Endothelial cell of umbilical vein (primary cell): ENCODE measurements around the gene C7.

ENCODE experiments used
- CTCF ChIP-seq, 2 donors: IDR thresholded peaks; 1 replicate in 1 of 2; 2 replicates in 1 of 2; pipeline ENCODE4 v1.5.1; 2011; ENCODE audit warnings: low read length in 2 of 2, mild to moderate bottlenecking in 2 of 2, moderate library complexity in 2 of 2, control low read depth in 1 of 2, inconsistent platforms in 1 of 2, low read depth in 1 of 2; ENCODE audit not compliant: insufficient read depth in 1 of 2; ENCODE audit errors: extremely low read depth in 1 of 2
- EZH2 ChIP-seq: IDR thresholded peaks from 2 replicates; pipeline ENCODE4 v1.6.1; 2012; ENCODE audit warnings: borderline replicate concordance, low read depth, mild to moderate bottlenecking, moderate library complexity, low read length, inconsistent platforms; ENCODE audit not compliant: severe bottlenecking
- POLR2A ChIP-seq: IDR thresholded peaks from 2 replicates; pipeline ENCODE4 v1.6.1; 2012; ENCODE audit warnings: low read depth, mild to moderate bottlenecking, control low read depth, low read length
- POLR2AphosphoS5 ChIP-seq: IDR thresholded peaks from 2 replicates; pipeline ENCODE4 v1.6.1; 2012; ENCODE audit warnings: low read depth, mild to moderate bottlenecking, control low read depth, low read length, moderate library complexity; ENCODE audit not compliant: insufficient read depth

GRCh38 chr5:40973364-40974004, 64.2 kb downstream of the C7 start:
- TF ChIP-seq CTCF (IDR thresholded peaks at IDR 0.05; ENCODE audit: extremely low read depth in 1 of 2, insufficient read depth in 1 of 2, low read depth in 1 of 2, low read length in 2 of 2) = no peak
- no peak for TF ChIP-seq POLR2A
- no peak for TF ChIP-seq POLR2AphosphoS5
- no peak for TF ChIP-seq EZH2
